ENCODE data around the gene SFTPA1. TPM values are rescaled to one million over a fixed set of nuclear protein-coding genes. Genes with fewer than 3 reads are reported as not detected.
"Not testable (repeated sequence)": the region's sequence is repeated elsewhere in the genome, so short reads cannot be mapped to it uniquely, and the experiment has no call there.

Gene SFTPA1
- total RNA-seq, 1 donor from 2014 or later: not detected

DNA sequence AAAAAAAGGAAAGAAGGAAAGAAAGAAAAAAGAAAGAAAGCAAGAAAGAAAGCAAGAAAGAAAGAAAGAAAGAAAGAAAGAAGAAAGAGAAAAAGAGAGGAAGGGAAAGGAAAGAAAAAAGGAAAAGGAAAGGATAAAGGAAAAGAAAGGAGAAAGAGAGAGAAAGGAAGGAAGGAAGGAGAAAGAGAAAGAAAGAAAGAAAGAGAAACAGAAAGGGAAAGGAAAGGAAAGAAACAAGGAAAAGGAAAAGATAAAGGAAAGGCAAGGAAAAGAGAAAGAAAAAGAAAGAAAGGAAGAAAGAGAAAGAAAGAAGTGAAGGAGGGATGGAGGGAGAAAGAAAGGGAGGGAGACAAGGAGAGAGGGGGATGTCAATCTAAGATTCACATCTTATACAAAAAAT, 29.7 kb upstream of the SFTPA1 start:
- Mint-ChIP-seq H3K36me3 (ENCODE audit: low read depth) (no peaks in the 10 kb centered on the region), H3K9me3 (peaks cover 5% of the 10 kb centered on the region), H3K4me3 (no peak overlapping the region)

DNA sequence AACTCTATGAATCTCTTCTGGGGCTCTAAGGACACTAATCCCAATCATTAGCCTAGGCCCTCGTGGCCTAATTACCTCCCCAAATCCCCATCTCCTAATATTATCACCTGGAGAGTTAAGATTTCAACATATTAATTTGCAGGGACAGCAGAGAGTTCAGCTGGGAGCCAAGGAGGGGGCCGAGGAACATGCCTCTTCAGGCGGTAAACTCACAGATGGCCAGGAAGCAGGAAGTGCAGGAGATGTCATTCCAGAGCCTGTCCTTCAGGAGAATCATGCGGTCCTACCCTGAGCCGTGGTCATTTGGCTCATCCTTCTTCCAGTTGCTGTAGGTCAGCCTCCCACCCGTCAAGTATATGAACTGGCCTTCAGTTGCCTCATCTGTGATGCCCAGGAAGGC, 28.6 kb upstream of the SFTPA1 start:
- no peak for DNase-seq (ENCODE audit: low read depth, low spot score)
- no peak for TF ChIP-seq CTCF (conservative IDR thresholded peaks at IDR 0.05)
- Mint-ChIP-seq H3K4me1 (no peaks in the 10 kb centered on the region), H3K27ac (ENCODE audit: unreplicated experiment) (no peak overlapping the region), H3K27me3 (ENCODE audit: low read depth) (peaks cover 20% of the 10 kb centered on the region), H3K9me3 (peaks cover 5% of the 10 kb centered on the region), H3K4me3 (no peak overlapping the region), H3K36me3 (ENCODE audit: low read depth) (no peaks in the 10 kb centered on the region)

More for the DNA sequence above, 29.7 kb upstream of the SFTPA1 start:
- Mint-ChIP-seq H3K4me1 (no peaks in the 10 kb centered on the region), H3K27me3 (ENCODE audit: low read depth) (peaks cover 20% of the 10 kb centered on the region), H3K27ac (ENCODE audit: unreplicated experiment) (no peak overlapping the region)
- no peak for TF ChIP-seq CTCF (conservative IDR thresholded peaks at IDR 0.05)
- DNase-seq (ENCODE audit: low read depth, low spot score): no peak

GRCh38 chr10:79582954-79583353, 27.8 kb upstream of the SFTPA1 start:
- H3K27me3 Mint-ChIP-seq (ENCODE audit: low read depth): peaks cover 12% of the 10 kb centered on the region
- DNase-seq (ENCODE audit: low read depth, low spot score); H3K9me3 Mint-ChIP-seq; H3K27ac Mint-ChIP-seq (ENCODE audit: unreplicated experiment); H3K4me3 Mint-ChIP-seq; H3K36me3 Mint-ChIP-seq (ENCODE audit: low read depth); H3K4me1 Mint-ChIP-seq: not testable (repeated sequence)

GRCh38 chr10:79583488-79584024, 27.2 kb upstream of the SFTPA1 start:
- Mint-ChIP-seq H3K9me3 (peaks cover 5% of the 10 kb centered on the region), H3K36me3 (ENCODE audit: low read depth) (no peaks in the 10 kb centered on the region), H3K4me3 (no peak overlapping the region), H3K27me3 (ENCODE audit: low read depth) (peaks cover 11% of the 10 kb centered on the region), H3K27ac (ENCODE audit: unreplicated experiment) (no peak overlapping the region), H3K4me1 (no peaks in the 10 kb centered on the region)
- TF ChIP-seq CTCF (conservative IDR thresholded peaks at IDR 0.05): no peak
- no peak for DNase-seq (ENCODE audit: low read depth, low spot score)

DNA sequence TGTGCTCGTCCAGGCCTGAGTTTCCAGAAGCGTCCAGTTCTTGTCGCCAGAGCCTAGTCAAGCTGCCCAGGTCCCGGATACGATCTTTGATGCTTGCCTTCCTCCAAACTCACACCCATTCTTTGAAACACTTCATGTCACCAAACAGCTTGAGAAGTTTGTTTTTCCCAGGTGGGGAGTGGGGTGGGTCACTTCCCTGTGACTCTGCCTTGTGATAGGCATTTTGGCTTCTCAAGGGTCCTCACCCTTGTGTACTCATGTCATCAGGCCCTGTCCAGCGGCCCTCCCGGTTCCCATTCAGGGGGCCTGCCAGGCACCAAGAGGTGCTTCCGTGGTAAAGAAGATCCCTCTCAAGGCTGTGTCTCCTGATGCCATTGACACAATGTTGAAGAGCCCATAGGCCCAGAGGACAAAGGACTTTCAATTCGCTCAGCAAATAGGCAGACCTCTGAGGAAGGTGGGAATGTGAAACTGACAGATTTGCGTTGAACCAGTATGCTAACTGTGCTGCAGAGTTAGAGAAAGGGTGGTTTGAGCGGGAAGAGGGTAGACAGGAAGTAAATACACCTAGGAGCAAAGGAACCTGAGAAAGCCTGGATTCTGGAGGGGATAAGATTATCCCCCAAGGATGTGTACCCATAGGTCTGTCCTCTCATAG, 24.7 kb upstream of the SFTPA1 start:
- H3K27ac Mint-ChIP-seq (ENCODE audit: unreplicated experiment): no peak overlapping the region
- H3K4me3 Mint-ChIP-seq: no peak overlapping the region
- no peaks in the 10 kb centered on the region for H3K36me3 Mint-ChIP-seq (ENCODE audit: low read depth)
- no peaks in the 10 kb centered on the region for H3K4me1 Mint-ChIP-seq
- H3K9me3 Mint-ChIP-seq: no peaks in the 10 kb centered on the region
- H3K27me3 Mint-ChIP-seq (ENCODE audit: low read depth): peaks cover 20% of the 10 kb centered on the region
- no peak for TF ChIP-seq CTCF (conservative IDR thresholded peaks at IDR 0.05)
- DNase-seq (ENCODE audit: low read depth, low spot score): no peak

GRCh38 chr10:79586933-79587332, 23.8 kb upstream of the SFTPA1 start:
- peaks cover 21% of the 10 kb centered on the region for H3K27me3 Mint-ChIP-seq (ENCODE audit: low read depth)
- H3K4me3 Mint-ChIP-seq: no peak overlapping the region
- H3K36me3 Mint-ChIP-seq (ENCODE audit: low read depth): no peaks in the 10 kb centered on the region
- no peak overlapping the region for H3K27ac Mint-ChIP-seq (ENCODE audit: unreplicated experiment)
- DNase-seq (ENCODE audit: low read depth, low spot score): no peak
- no peak for TF ChIP-seq CTCF (conservative IDR thresholded peaks at IDR 0.05)
- no peaks in the 10 kb centered on the region for H3K9me3 Mint-ChIP-seq
- no peaks in the 10 kb centered on the region for H3K4me1 Mint-ChIP-seq
